VCaP (cell line): Measurements from ENCODE around the gene SPACA6.

Experiments used
- H3K27ac ChIP-seq: fragments of 450-650 bp; 2 replicates; pipeline ENCODE4 v1.5.1; 2017
- TF ChIP-seq, protein P1 (sequence below): fragments of 450-650 bp; conservative IDR thresholded peaks from 2 replicates; pipeline ENCODE4 v1.5.1; 2017; ENCODE audit warnings: mild to moderate bottlenecking, moderate library complexity

Gene SPACA6

GRCh38 chr19:51754770-51755169, 61.6 kb downstream of the SPACA6 start:
- TF ChIP-seq, protein P1, sequence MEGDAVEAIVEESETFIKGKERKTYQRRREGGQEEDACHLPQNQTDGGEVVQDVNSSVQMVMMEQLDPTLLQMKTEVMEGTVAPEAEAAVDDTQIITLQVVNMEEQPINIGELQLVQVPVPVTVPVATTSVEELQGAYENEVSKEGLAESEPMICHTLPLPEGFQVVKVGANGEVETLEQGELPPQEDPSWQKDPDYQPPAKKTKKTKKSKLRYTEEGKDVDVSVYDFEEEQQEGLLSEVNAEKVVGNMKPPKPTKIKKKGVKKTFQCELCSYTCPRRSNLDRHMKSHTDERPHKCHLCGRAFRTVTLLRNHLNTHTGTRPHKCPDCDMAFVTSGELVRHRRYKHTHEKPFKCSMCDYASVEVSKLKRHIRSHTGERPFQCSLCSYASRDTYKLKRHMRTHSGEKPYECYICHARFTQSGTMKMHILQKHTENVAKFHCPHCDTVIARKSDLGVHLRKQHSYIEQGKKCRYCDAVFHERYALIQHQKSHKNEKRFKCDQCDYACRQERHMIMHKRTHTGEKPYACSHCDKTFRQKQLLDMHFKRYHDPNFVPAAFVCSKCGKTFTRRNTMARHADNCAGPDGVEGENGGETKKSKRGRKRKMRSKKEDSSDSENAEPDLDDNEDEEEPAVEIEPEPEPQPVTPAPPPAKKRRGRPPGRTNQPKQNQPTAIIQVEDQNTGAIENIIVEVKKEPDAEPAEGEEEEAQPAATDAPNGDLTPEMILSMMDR, result no peak
- no peak overlapping the region for H3K27ac ChIP-seq
